OCI-LY3 (cell line): ENCODE data around the gene LTA.
"Not testable (repeated sequence)": the region's sequence is repeated elsewhere in the genome, so short reads cannot be mapped to it uniquely, and the experiment has no call there.

Source experiments
- EZH2phosphoT487 ChIP-seq: fragments of 200-600 bp; shearing (Covaris generic); IDR thresholded peaks from 2 replicates; pipeline ENCODE4 v1.6.1; 2018; ENCODE audit warnings: antibody characterized with exemption, mixed run types, low read depth
- TF ChIP-seq, protein P1 (sequence below): fragments of 200-600, 300-600 bp; sonication (generic); IDR thresholded peaks from 2 replicates; pipeline ENCODE4 v1.5.1; 2014; ENCODE audit warnings: antibody characterized with exemption, low read length, low read depth

DNA sequence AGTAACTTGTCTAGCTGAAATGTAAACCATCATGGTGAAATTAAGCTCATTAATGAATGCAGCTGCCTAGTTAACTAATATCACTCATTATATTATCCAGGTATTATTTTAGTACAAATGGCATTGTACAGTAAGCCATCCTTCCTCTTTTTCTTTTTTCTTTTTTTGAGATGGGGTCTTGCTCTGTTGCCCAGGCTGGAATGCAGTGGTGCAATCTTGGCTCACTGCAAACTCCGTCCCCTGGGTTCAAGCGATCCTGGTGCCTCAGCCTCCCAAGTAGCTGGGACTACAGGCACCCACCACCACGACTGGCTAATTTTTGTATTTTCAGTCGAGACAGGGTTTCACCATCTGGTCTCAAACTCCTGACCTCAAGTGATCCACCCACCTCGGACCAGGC is 18.6 kb downstream of the LTA start:
- TF ChIP-seq, protein P1, sequence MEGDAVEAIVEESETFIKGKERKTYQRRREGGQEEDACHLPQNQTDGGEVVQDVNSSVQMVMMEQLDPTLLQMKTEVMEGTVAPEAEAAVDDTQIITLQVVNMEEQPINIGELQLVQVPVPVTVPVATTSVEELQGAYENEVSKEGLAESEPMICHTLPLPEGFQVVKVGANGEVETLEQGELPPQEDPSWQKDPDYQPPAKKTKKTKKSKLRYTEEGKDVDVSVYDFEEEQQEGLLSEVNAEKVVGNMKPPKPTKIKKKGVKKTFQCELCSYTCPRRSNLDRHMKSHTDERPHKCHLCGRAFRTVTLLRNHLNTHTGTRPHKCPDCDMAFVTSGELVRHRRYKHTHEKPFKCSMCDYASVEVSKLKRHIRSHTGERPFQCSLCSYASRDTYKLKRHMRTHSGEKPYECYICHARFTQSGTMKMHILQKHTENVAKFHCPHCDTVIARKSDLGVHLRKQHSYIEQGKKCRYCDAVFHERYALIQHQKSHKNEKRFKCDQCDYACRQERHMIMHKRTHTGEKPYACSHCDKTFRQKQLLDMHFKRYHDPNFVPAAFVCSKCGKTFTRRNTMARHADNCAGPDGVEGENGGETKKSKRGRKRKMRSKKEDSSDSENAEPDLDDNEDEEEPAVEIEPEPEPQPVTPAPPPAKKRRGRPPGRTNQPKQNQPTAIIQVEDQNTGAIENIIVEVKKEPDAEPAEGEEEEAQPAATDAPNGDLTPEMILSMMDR: not testable (repeated sequence)
- not testable (repeated sequence) for TF ChIP-seq EZH2phosphoT487
